Cardiac septum (tissue), 1 donor: ENCODE measurements around the gene AP5S1. TPM values are rescaled to one million over a fixed set of nuclear protein-coding genes. Genes with fewer than 3 reads are reported as not detected.
"Not testable (repeated sequence)": the region's sequence is repeated elsewhere in the genome, so short reads cannot be mapped to it uniquely, and the experiment has no call there.

Experiments used
- DNase-seq: peaks from one replicate; pipeline ENCODE4 v3.0.0-alpha.2; 2020; ENCODE audit warnings: low spot score
- intact Hi-C: fragments of 100-400 bp; cut with DNase I; formaldehyde crosslinking; loops from one replicate; pipeline ENCODE4 v1.14.0; 2022
- total RNA-seq: library from RNA; stranded (reverse); fragmentation: NEBNext Ultra II Directional; extraction: Animal tissue kit (Norgen Biotek cat#: 25700); gene quantifications from one replicate; pipeline ENCODE4 v1.2.1, GENCODE V29; 2021
- donor health status: DM: no; HTN: no; CAD: no.

The AP5S1 gene
- total RNA-seq, 1 donor from 2014 or later: 12.5 TPM

GRCh38 chr20:3826420-3826819, 6.1 kb downstream of the AP5S1 start:
- intact Hi-C loops: no loop called here
- no peak for DNase-seq

DNA sequence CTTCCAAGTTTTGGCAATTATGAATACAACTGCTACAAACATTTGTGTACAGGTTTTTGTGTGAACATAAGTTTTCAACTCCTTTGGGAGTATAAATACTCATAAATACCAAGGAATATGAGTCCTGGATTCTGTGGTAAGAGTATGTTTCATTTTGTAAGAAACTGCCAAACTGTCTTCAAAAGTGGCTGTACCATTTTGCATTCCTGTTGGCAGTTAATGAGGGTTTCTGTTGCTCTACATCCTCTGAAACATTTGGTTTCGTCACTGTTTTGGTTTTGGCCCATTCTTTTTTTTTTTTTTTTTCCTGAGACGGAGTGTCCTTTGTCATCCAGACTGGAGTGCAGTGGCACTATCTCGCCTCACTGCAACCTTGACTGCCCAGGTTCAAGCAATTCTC, 8.5 kb downstream of the AP5S1 start:
- no peak for DNase-seq
- intact Hi-C loops: no loop called here

GRCh38 chr20:3829891-3830290, 9.5 kb downstream of the AP5S1 start:
- intact Hi-C loops, DNase-seq: not testable (repeated sequence)

GRCh38 chr20:3836132-3836531, 15.8 kb downstream of the AP5S1 start:
- DNase-seq: no peak
- intact Hi-C loops: no loop called here

GRCh38 chr20:3839328-3839727, 19.0 kb downstream of the AP5S1 start:
- intact Hi-C loops: no loop called here
- DNase-seq: no peak

DNA sequence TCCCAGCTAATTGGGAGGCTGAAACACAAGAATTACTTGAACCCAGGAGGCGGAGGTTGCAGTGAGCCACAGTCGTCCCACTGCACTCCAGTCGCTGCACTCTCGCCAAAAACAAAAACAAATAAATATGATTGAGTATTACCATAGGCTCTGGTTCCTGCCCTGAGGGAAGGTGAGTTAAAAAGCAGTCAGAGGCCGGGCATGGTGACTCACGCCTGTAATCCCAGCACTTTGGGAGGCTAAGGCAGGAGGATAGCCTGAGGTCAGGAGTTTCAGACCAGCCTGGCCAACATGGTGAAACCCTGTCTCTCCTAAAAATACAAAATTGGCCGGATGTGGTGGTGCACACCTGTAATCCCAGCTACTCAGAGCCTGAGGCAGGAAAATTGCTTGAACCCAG, 19.9 kb downstream of the AP5S1 start:
- intact Hi-C loops: loop anchor here (10.0 kb wide), 1 partner anchor 165 kb away; no protein-coding TSS in a partner anchor
- not testable (repeated sequence) for DNase-seq

DNA sequence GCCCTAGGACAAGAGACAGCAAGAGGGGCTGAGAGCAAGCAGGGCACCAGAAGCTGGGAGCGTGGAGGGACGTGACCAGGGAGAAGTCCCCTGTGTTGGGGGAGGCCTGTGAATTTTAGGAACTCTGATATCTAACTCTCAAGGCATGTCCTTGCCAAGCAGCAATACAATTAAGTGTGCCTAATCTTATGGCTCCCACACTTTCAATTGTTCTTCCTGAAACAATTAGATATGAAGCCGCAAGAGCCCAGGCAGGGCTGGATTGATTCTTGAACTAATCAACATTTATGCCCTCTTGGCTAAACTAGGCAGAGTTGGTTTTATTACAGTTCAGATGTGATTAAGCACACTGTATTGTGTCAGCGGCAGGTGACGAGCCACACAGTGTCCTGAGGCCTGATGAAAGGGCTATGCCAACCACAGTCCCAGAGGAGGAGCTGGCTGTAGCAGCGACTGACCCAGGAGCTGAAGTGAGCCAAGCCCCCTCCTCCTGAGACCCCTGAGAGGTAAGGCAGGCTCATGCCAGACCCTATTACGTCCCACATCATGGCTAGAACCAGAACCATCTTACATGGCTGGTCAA, 22.1 kb downstream of the AP5S1 start:
- intact Hi-C loops: loop anchor here (10.0 kb wide), 1 partner anchor 168 kb away; no protein-coding TSS in a partner anchor

GRCh38 chr20:3843490-3843889, 23.1 kb downstream of the AP5S1 start:
- DNase-seq: no peak
- intact Hi-C loops: loop anchor here (10.0 kb wide), 1 partner anchor 169 kb away; no protein-coding TSS in a partner anchor

More for the DNA sequence above, 22.1 kb downstream of the AP5S1 start:
- no peak for DNase-seq

- DNase-seq: not testable (repeated sequence)
- intact Hi-C loops: loop anchor here (10.0 kb wide), 1 partner anchor 169 kb away; no protein-coding TSS in a partner anchor
Observed at GRCh38 chr20:3843990-3844619, 23.8 kb downstream of the AP5S1 start.

GRCh38 chr20:3846378-3846739, 26.0 kb downstream of the AP5S1 start:
- intact Hi-C loops: loop anchor here (10.0 kb wide), 1 partner anchor 172 kb away; no protein-coding TSS in a partner anchor
- DNase-seq: no peak

GRCh38 chr20:3846740-3847428, 26.5 kb downstream of the AP5S1 start, which contains the start of gene MAVS:
TSS of gene MAVS (plus strand) at chr20:3846834. CDS start at chr20:3854625, 7,791 bp downstream.
- DNase-seq: peak; percentile 96
- intact Hi-C loops: loop anchor here (10.0 kb wide), 1 partner anchor 172 kb away; no protein-coding TSS in a partner anchor

- intact Hi-C loops: loop anchor here (10.0 kb wide), 1 partner anchor 173 kb away; no protein-coding TSS in a partner anchor
- DNase-seq: no peak
Observed at GRCh38 chr20:3847429-3847940, 27.1 kb downstream of the AP5S1 start.

- DNase-seq: no peak
- intact Hi-C loops: loop anchor here (10.0 kb wide), 1 partner anchor 174 kb away; no protein-coding TSS in a partner anchor
Observed at GRCh38 chr20:3848565-3848964, 28.2 kb downstream of the AP5S1 start.

DNA sequence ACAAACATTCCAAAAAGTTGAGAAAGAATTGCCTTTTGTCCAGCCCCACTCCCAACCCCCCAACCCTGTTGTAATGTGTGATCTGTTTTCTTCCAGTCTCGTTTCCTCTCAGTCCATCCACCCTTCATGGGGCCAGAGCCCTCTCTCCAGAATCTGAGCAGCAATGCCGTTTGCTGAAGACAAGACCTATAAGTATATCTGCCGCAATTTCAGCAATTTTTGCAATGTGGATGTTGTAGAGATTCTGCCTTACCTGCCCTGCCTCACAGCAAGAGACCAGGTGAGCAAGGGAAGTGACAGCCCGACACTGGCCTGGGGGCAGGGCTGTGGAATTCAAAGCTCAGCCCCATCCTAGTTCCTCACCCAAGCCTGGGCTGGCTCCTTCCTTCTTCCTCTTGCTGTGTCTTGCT, 34.1 kb downstream of the AP5S1 start:
- intact Hi-C loops: loop anchor here (2.0 kb wide), 1 partner anchor 64 kb away; no protein-coding TSS in a partner anchor

GRCh38 chr20:3857405-3857804, 37.1 kb downstream of the AP5S1 start:
- no peak for DNase-seq
- intact Hi-C loops: no loop called here

More for the DNA sequence above, 34.1 kb downstream of the AP5S1 start:
- DNase-seq: no peak

DNA sequence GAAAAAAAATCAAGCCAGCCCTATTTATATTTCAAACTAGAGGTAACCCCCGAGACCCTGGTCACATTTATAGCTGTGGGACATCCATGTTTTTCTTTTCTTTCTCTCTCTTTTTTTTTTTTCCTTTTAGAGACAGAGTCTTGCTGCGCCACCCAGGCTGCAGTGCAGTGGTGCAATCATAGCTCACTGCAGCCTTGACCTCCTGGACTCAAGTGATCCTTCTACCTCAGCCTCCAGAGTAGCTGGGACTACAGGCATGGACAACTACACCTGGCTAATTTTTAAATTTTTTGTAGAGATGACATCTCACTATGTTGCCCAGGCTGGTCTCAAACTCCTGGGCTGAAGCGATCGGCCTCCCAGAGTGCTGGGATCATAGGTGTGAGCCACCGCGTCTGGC, 38.3 kb downstream of the AP5S1 start:
- intact Hi-C loops: no loop called here
- DNase-seq: no peak

GRCh38 chr20:3861191-3861590, 40.8 kb downstream of the AP5S1 start:
- intact Hi-C loops: no loop called here
- no peak for DNase-seq

DNA sequence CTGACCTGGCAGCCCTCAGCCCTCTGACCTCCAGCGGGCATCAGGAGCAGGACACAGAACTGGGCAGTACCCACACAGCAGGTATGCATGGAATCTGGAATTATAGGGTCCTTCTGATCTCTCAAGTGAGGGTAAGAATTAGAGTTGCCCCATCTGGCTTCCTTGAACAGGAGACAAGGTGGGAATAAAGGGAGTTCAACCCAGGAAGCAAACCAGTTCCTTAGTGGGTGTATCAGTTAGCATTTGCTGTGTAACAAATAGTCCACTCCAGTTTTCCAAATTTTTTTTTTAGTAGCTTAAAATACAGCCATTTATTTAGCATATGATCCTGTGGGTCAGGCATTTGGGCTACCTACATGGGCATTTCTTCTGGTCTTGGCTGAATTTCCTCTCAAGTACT, 42.0 kb downstream of the AP5S1 start:
- DNase-seq: no peak
- intact Hi-C loops: no loop called here

DNA sequence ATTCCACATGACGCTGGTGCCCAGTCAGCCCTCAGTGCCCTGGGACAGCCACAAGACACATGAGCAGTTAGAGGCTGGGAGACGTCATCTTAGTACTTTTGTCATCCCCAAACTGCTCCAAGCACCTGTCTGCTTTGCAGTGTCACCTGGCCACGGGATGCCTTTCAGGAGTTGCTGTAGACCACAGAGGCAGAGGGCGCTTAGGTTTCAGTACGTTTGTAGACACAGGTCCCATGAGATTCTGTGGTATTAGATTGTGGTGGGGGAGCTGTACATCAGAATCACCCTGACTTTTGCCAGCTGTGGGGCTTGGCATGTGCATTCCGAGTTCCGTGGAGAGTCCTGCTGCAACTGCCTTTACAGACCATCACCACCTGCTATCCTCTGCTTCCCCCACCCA, 43.0 kb downstream of the AP5S1 start:
- no peak for DNase-seq
- intact Hi-C loops: no loop called here

DNA sequence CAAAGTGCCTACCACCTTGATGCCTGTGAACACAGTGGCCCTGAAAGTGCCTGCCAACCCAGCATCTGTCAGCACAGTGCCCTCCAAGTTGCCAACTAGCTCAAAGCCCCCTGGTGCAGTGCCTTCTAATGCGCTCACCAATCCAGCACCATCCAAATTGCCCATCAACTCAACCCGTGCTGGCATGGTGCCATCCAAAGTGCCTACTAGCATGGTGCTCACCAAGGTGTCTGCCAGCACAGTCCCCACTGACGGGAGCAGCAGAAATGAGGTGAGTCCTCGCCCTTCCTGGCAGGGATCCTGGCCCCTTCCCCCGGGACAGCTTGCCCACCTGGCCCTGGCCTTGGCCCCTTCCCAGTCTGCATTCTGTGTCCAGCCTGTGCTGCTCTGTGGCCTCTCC, 44.2 kb downstream of the AP5S1 start:
- no peak for DNase-seq
- intact Hi-C loops: no loop called here
